ENCODE data around the gene MORN1.

MORN1 gene

GRCh38 chr1:2422523-2422922, 31.2 kb upstream of the MORN1 start:
- TF ChIP-seq CTCF (conservative IDR thresholded peaks at IDR 0.05; ENCODE audit: low read depth, low read length), result no peak

DNA sequence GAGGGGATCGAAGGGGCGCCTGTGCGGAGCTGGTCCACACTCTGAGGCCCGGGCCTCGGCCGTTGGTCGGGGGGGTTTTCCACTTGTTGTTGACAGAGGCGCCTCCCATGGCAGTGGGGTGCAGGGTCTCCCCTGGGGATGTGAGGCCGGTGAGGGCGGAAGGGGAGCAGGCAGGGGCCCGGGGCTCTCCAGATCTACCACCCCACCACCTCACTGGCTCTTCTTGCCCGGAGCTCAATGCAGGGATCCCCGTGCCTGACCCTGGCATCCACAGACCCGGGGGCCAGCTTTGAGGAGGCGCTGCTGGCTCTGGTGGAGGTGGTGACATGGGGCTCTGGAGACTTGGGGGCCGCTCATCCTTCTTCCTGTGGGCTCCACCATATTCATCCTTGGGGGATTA, 28.1 kb upstream of the MORN1 start:
- no peak overlapping the region for H3K4me3 ChIP-seq (ENCODE audit: low read length)
- no peak for TF ChIP-seq CTCF (conservative IDR thresholded peaks at IDR 0.05; ENCODE audit: low read depth, low read length)
- no peak for DNase-seq (ENCODE audit: low read depth)

More at GRCh38 chr1:2422523-2422922, 31.2 kb upstream of the MORN1 start:
- H3K4me3 ChIP-seq (ENCODE audit: low read length), result no peak overlapping the region
- no peak for DNase-seq (ENCODE audit: low read depth)

- DNase-seq (ENCODE audit: low read depth), result no peak
- no peak overlapping the region for H3K4me3 ChIP-seq (ENCODE audit: low read length)
- no peak for TF ChIP-seq CTCF (conservative IDR thresholded peaks at IDR 0.05; ENCODE audit: low read depth, low read length)
Observed at GRCh38 chr1:2418791-2419320, 27.5 kb upstream of the MORN1 start.

GRCh38 chr1:2417833-2418225, 26.5 kb upstream of the MORN1 start:
- no peak for DNase-seq (ENCODE audit: low read depth)
- TF ChIP-seq CTCF (conservative IDR thresholded peaks at IDR 0.05; ENCODE audit: low read depth, low read length), result no peak
- no peak overlapping the region for H3K4me3 ChIP-seq (ENCODE audit: low read length)

GRCh38 chr1:2417083-2417832, 25.9 kb upstream of the MORN1 start:
- TF ChIP-seq CTCF (conservative IDR thresholded peaks at IDR 0.05; ENCODE audit: low read depth, low read length), result no peak
- H3K4me3 ChIP-seq (ENCODE audit: low read length), result no peak overlapping the region
- no peak for DNase-seq (ENCODE audit: low read depth)

GRCh38 chr1:2416403-2416802, 25.0 kb upstream of the MORN1 start:
- TF ChIP-seq CTCF (conservative IDR thresholded peaks at IDR 0.05; ENCODE audit: low read depth, low read length), result no peak
- H3K4me3 ChIP-seq (ENCODE audit: low read length), result no peak overlapping the region
- DNase-seq (ENCODE audit: low read depth), result no peak

GRCh38 chr1:2415801-2416208, 24.5 kb upstream of the MORN1 start:
- no peak for TF ChIP-seq CTCF (conservative IDR thresholded peaks at IDR 0.05; ENCODE audit: low read depth, low read length)
- DNase-seq (ENCODE audit: low read depth), result no peak
- H3K4me3 ChIP-seq (ENCODE audit: low read length), result no peak overlapping the region
